ENCODE data around the gene SPP2. TPM values are rescaled to one million over a fixed set of nuclear protein-coding genes. Genes with fewer than 3 reads are reported as not detected.

Gene SPP2
- total RNA-seq (not detected), polyA plus RNA-seq (not detected)

DNA sequence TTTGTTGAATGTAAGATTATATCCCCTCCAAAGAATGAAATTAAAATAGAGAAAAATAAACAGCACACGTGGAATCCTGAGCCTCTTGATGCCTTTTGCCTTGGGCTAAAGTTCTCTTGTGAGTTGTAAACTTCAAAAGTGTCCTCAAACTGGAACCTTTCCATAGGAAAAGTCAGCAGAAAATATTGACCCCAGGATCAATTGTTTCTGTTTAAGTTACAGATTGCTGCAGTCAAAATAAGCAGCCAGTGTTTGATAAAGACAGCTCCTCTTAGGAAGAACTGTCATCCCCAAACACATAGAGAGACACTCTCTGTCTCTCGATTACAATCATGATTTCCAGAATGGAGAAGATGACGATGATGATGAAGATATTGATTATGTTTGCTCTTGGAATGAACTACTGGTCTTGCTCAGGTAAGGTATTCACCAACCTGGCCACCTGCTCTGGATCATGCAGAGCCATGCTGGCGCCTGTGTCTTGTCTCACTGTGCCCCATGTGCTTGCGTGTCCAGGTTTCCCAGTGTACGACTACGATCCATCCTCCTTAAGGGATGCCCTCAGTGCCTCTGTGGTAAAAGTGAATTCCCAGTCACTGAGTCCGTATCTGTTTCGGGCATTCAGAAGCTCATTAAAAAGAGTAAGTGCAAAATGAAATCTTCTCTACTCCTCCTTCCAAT, at the start of gene SPP2:
Gene SPP2 (plus strand): TSS at position 248 of the 681 bp plus-strand sequence. CDS start 85 bp downstream, at position 333.
- no peak for DNase-seq (ENCODE audit: extremely low spot score)
- Histone ChIP-seq H3K27ac (ENCODE audit: low read depth) (no peak within 1 kb of the TSS), H3K4me1 (ENCODE audit: insufficient read depth) (no peaks in the 10 kb centered on the region), H3K36me3 (ENCODE audit: insufficient read depth) (no peaks in the 10 kb centered on the region), H3K4me3 (ENCODE audit: low read depth, low read length) (no peak within 1 kb of the TSS)
- WGBS, result 86% methylated on average over 9 of the region's 9 CpGs

- no peak overlapping the region for H3K4me3 ChIP-seq (ENCODE audit: low read depth, low read length)
- H3K4me1 ChIP-seq (ENCODE audit: insufficient read depth), result no peaks in the 10 kb centered on the region
- WGBS, result 75% methylated on average over 8 of the region's 8 CpGs
- no peak for DNase-seq (ENCODE audit: extremely low spot score)
- H3K36me3 ChIP-seq (ENCODE audit: insufficient read depth), result no peaks in the 10 kb centered on the region
- H3K27ac ChIP-seq (ENCODE audit: low read depth), result no peak overlapping the region
These were observed 48.9 kb upstream of the SPP2 start for GRCh38 chr2:234001380-234002160.

GRCh38 chr2:234002281-234002680, 48.2 kb upstream of the SPP2 start:
- Histone ChIP-seq H3K36me3 (ENCODE audit: insufficient read depth) (no peaks in the 10 kb centered on the region), H3K27ac (ENCODE audit: low read depth) (no peak overlapping the region), H3K4me1 (ENCODE audit: insufficient read depth) (no peaks in the 10 kb centered on the region), H3K4me3 (ENCODE audit: low read depth, low read length) (no peak overlapping the region)
- 84% methylated on average over 4 of the region's 4 CpGs for WGBS
- no peak for DNase-seq (ENCODE audit: extremely low spot score)

- Histone ChIP-seq H3K4me1 (ENCODE audit: insufficient read depth) (no peaks in the 10 kb centered on the region), H3K4me3 (ENCODE audit: low read depth, low read length) (no peak overlapping the region), H3K36me3 (ENCODE audit: insufficient read depth) (no peaks in the 10 kb centered on the region), H3K27ac (ENCODE audit: low read depth) (no peak overlapping the region)
- WGBS, result 45% methylated on average over 8 of the region's 8 CpGs
- DNase-seq (ENCODE audit: extremely low spot score), result no peak
These were observed 46.4 kb upstream of the SPP2 start for GRCh38 chr2:234003972-234004617.

GRCh38 chr2:234005126-234005525, 45.4 kb upstream of the SPP2 start:
- Histone ChIP-seq H3K4me3 (ENCODE audit: low read depth, low read length) (no peak overlapping the region), H3K4me1 (ENCODE audit: insufficient read depth) (no peaks in the 10 kb centered on the region), H3K27ac (ENCODE audit: low read depth) (no peak overlapping the region), H3K36me3 (ENCODE audit: insufficient read depth) (no peaks in the 10 kb centered on the region)
- WGBS, result 82% methylated on average over 2 of the region's 2 CpGs
- DNase-seq (ENCODE audit: extremely low spot score), result no peak

GRCh38 chr2:234006501-234006900, 44.0 kb upstream of the SPP2 start:
- H3K4me3 ChIP-seq (ENCODE audit: low read depth, low read length), result no peak overlapping the region
- no peak overlapping the region for H3K27ac ChIP-seq (ENCODE audit: low read depth)
- no peaks in the 10 kb centered on the region for H3K36me3 ChIP-seq (ENCODE audit: insufficient read depth)
- no peak for DNase-seq (ENCODE audit: extremely low spot score)
- no peaks in the 10 kb centered on the region for H3K4me1 ChIP-seq (ENCODE audit: insufficient read depth)
- WGBS, result 82% methylated on average over 3 of the region's 3 CpGs

- Histone ChIP-seq H3K4me1 (ENCODE audit: insufficient read depth) (no peaks in the 10 kb centered on the region), H3K4me3 (ENCODE audit: low read depth, low read length) (no peak overlapping the region), H3K27ac (ENCODE audit: low read depth) (no peak overlapping the region), H3K36me3 (ENCODE audit: insufficient read depth) (no peaks in the 10 kb centered on the region)
- no peak for DNase-seq (ENCODE audit: extremely low spot score)
- 91% methylated on average over 1 of the region's 1 CpG for WGBS
These were observed 36.1 kb upstream of the SPP2 start for GRCh38 chr2:234014427-234014826.

DNA sequence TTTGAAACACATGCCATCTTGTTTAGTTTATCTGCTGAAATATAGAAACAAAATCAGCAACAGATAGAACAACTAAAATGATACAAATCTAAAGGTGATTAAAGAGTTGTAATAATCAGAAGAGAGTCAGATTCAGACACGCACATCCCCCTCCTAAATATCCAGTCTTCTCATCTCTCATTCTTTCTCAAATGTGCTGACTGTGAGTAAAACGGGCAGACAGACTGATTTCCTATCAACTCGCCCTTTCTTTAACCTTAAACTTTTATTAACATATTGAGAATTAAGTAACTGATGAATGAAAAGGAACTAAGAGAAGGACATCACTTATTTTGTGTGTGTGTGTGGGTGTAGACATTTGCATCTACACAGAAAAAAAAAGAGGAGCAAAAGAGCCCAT, 34.6 kb upstream of the SPP2 start:
- 41% methylated on average over 3 of the region's 3 CpGs for WGBS

GRCh38 chr2:234019896-234020295, 30.6 kb upstream of the SPP2 start:
- H3K4me1 ChIP-seq (ENCODE audit: insufficient read depth), result no peaks in the 10 kb centered on the region
- H3K4me3 ChIP-seq (ENCODE audit: low read depth, low read length), result no peak overlapping the region
- H3K27ac ChIP-seq (ENCODE audit: low read depth), result no peak overlapping the region
- no peak for DNase-seq (ENCODE audit: extremely low spot score)
- 78% methylated on average over 4 of the region's 4 CpGs for WGBS
- H3K36me3 ChIP-seq (ENCODE audit: insufficient read depth), result no peaks in the 10 kb centered on the region

More for the DNA sequence above, 34.6 kb upstream of the SPP2 start:
- Histone ChIP-seq H3K4me3 (ENCODE audit: low read depth, low read length) (no peak overlapping the region), H3K27ac (ENCODE audit: low read depth) (no peak overlapping the region), H3K4me1 (ENCODE audit: insufficient read depth) (no peaks in the 10 kb centered on the region), H3K36me3 (ENCODE audit: insufficient read depth) (no peaks in the 10 kb centered on the region)
- no peak for DNase-seq (ENCODE audit: extremely low spot score)

DNA sequence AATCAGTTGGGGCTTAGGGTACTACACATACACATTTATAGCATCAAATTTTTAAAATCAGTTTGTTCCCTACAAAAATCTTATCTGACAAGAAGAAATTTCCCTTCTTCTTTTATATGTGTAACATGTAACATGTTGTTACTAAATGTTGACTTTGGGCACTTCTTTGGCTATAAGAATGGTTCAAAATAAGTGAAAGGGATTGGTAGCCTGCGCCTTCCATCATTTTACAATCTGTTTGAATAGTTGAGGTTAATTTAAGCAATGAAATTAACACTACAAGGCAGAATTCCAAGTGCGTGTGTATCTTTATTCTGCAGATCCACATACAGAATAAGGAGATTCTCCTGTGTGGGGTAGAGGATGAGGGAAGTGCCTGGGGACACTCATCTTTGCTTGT, 30.2 kb upstream of the SPP2 start:
- 80% methylated on average over 2 of the region's 2 CpGs for WGBS

DNA sequence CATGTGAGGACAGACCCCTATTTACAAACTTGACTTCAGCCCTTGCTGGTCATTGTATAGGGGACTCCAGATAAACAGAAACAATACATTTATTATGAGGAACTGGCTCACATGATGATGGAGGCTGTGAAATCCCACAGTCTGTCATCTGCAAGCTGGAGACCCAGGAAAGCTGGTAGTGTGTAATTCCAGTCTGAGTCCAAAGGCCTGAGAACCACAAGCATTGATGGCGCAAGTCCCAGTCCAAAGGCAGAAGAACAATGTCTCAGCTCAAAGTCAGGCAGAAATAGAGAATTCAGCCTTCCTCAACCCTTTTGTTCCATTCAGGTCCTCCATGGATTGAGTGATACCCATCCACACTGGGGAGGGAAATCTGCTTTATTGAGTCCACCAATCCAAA, 28.1 kb upstream of the SPP2 start:
- no peaks in the 10 kb centered on the region for H3K4me1 ChIP-seq (ENCODE audit: insufficient read depth)
- no peak overlapping the region for H3K27ac ChIP-seq (ENCODE audit: low read depth)
- H3K36me3 ChIP-seq (ENCODE audit: insufficient read depth), result no peaks in the 10 kb centered on the region
- WGBS, result 96% methylated on average over 1 of the region's 1 CpG
- no peak overlapping the region for H3K4me3 ChIP-seq (ENCODE audit: low read depth, low read length)
- DNase-seq (ENCODE audit: extremely low spot score), result no peak

More for the DNA sequence above, 30.2 kb upstream of the SPP2 start:
- no peaks in the 10 kb centered on the region for H3K36me3 ChIP-seq (ENCODE audit: insufficient read depth)
- H3K27ac ChIP-seq (ENCODE audit: low read depth), result no peak overlapping the region
- H3K4me1 ChIP-seq (ENCODE audit: insufficient read depth), result no peaks in the 10 kb centered on the region
- no peak overlapping the region for H3K4me3 ChIP-seq (ENCODE audit: low read depth, low read length)
- DNase-seq (ENCODE audit: extremely low spot score), result no peak

- H3K4me3 ChIP-seq (ENCODE audit: low read depth, low read length), result no peak overlapping the region
- DNase-seq (ENCODE audit: extremely low spot score), result no peak
- H3K27ac ChIP-seq (ENCODE audit: low read depth), result no peak overlapping the region
- no peaks in the 10 kb centered on the region for H3K36me3 ChIP-seq (ENCODE audit: insufficient read depth)
- 96% methylated on average over 29 of the region's 29 CpGs for WGBS
- no peaks in the 10 kb centered on the region for H3K4me1 ChIP-seq (ENCODE audit: insufficient read depth)
These were observed 26.2 kb upstream of the SPP2 start for GRCh38 chr2:234024304-234024703.

DNA sequence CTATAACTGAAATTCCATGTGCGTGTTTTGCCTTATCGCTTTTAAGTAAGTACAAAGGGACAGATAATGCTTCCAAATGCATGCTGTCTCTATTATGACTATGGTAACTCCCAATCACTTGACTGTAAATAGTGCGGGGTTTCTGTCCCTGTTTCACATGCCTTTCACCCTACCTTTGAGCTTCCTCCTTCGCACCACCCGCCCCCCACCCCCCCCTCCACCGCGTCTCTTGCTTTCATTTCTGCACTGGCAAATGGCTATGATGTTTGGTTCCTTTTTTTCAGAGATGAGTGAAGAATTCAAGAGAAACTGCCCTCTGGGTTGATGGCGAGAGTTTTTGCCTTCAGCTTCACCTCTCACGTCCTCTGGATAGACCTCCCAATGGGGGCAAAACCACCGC, 25.0 kb upstream of the SPP2 start:
- Histone ChIP-seq H3K36me3 (ENCODE audit: insufficient read depth) (no peaks in the 10 kb centered on the region), H3K27ac (ENCODE audit: low read depth) (no peak overlapping the region), H3K4me3 (ENCODE audit: low read depth, low read length) (peak overlapping the region; percentile 1), H3K4me1 (ENCODE audit: insufficient read depth) (no peaks in the 10 kb centered on the region)
- WGBS, result 31% methylated on average over 10 of the region's 10 CpGs
- no peak for DNase-seq (ENCODE audit: extremely low spot score)

GRCh38 chr2:234025891-234026401, 24.6 kb upstream of the SPP2 start:
- Histone ChIP-seq H3K4me3 (ENCODE audit: low read depth, low read length) (peak overlapping the region; percentile 1), H3K4me1 (ENCODE audit: insufficient read depth) (no peaks in the 10 kb centered on the region), H3K27ac (ENCODE audit: low read depth) (no peak overlapping the region), H3K36me3 (ENCODE audit: insufficient read depth) (no peaks in the 10 kb centered on the region)
- WGBS, result 30% methylated on average over 5 of the region's 5 CpGs
- DNase-seq (ENCODE audit: extremely low spot score), result no peak
